Suprapubic skin (tissue), 4 donors: ENCODE results near the gene MTRF1L.

Experiments
- EP300 ChIP-seq: sonication (generic); formaldehyde crosslinking; IDR thresholded peaks from one replicate; pipeline ENCODE4 v1.6.1; 2017; ENCODE audit warnings: antibody characterized with exemption
- POLR2AphosphoS5 ChIP-seq, 3 donors: sonication (generic); formaldehyde crosslinking; IDR thresholded peaks; one replicate each; pipeline ENCODE4 v1.6.1; 2017; ENCODE audit warnings: antibody characterized with exemption in 3 of 3
- TF ChIP-seq, protein P1 (sequence below), 2 donors: fragments of 200-600 bp in 1 of 2; fragments of 450-650 bp in 1 of 2; sonication (generic) in 1 of 2; IDR thresholded peaks; one replicate each; pipeline ENCODE4 v1.5.1; 2016 to 2019; ENCODE audit warnings: antibody characterized with exemption in 2 of 2, mild to moderate bottlenecking in 1 of 2, moderate library complexity in 1 of 2

DNA sequence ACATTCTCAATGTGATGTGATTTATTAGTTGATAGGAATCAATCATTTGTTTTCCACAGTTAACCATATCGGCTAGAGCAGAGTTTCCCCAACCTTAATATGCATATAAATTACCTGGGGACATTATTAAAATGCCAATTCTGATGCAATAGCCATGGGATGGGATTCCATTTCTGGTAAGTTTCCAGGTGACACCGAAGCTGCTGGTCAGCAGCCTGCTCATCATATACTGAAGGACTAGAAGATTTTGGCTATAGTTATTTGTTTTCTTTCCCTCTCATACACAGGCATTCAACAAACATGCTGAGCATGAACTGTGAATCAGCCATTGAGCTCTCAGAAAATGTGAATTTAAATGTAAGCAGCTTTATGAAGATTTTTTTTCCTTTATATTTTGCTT, 55.5 kb downstream of the MTRF1L start:
- TF ChIP-seq, protein P1, sequence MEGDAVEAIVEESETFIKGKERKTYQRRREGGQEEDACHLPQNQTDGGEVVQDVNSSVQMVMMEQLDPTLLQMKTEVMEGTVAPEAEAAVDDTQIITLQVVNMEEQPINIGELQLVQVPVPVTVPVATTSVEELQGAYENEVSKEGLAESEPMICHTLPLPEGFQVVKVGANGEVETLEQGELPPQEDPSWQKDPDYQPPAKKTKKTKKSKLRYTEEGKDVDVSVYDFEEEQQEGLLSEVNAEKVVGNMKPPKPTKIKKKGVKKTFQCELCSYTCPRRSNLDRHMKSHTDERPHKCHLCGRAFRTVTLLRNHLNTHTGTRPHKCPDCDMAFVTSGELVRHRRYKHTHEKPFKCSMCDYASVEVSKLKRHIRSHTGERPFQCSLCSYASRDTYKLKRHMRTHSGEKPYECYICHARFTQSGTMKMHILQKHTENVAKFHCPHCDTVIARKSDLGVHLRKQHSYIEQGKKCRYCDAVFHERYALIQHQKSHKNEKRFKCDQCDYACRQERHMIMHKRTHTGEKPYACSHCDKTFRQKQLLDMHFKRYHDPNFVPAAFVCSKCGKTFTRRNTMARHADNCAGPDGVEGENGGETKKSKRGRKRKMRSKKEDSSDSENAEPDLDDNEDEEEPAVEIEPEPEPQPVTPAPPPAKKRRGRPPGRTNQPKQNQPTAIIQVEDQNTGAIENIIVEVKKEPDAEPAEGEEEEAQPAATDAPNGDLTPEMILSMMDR (IDR thresholded peaks at IDR 0.05), result no peak
- TF ChIP-seq EP300, result no peak
- TF ChIP-seq POLR2AphosphoS5 (IDR thresholded peaks at IDR 0.05), result no peak
